ENCODE results near the gene LCN1. TPM values are rescaled to one million over a fixed set of nuclear protein-coding genes. Genes with fewer than 3 reads are reported as not detected.
"Not testable (repeated sequence)": the region's sequence is repeated elsewhere in the genome, so short reads cannot be mapped to it uniquely, and the experiment has no call there.

LCN1 gene
- polyA plus RNA-seq, 4 donors, result not detected

- FAIRE-seq (no peak), DNase-seq (no peak)
- Histone ChIP-seq H3K27ac (ENCODE audit: low read depth in 1 of 3, low read length in 2 of 3) (no peak overlapping the region), H3K36me3 (ENCODE audit: control insufficient read depth in 3 of 3, insufficient read depth in 2 of 3, low read depth in 1 of 3, low read length in 3 of 3) (no peaks in the 10 kb centered on the region), H3K27me3 (ENCODE audit: control insufficient read depth in 3 of 3, insufficient read depth in 3 of 3, low read length in 3 of 3) (no peaks in the 10 kb centered on the region), H3K4me3 (ENCODE audit: low read depth in 1 of 3, low read length in 3 of 3) (no peak overlapping the region), H3K9me3 (ENCODE audit: control insufficient read depth in 2 of 2, insufficient read depth in 1 of 2, low read depth in 1 of 2, low read length in 1 of 2) (no peaks in the 10 kb centered on the region), H3K4me1 (ENCODE audit: control insufficient read depth in 3 of 3, insufficient read depth in 2 of 3, low read depth in 1 of 3, low read length in 2 of 3) (no peaks in the 10 kb centered on the region)
- WGBS, 3 donors, result 71 to 73% (median 72%) methylated on average over 18 of the region's 18 CpGs
Observed at GRCh38 chr9:135544981-135545635, 23.9 kb downstream of the LCN1 start.

GRCh38 chr9:135545646-135546176, 24.5 kb downstream of the LCN1 start, which contains the start of gene OBP2A:
Gene OBP2A (plus strand): TSS chr9:135546126. CDS start chr9:135546181, 55 bp downstream.
- not testable (repeated sequence) for H3K4me3 ChIP-seq (ENCODE audit: low read depth in 1 of 3, low read length in 3 of 3); H3K27me3 ChIP-seq (ENCODE audit: control insufficient read depth in 3 of 3, insufficient read depth in 3 of 3, low read length in 3 of 3); FAIRE-seq; H3K9me3 ChIP-seq (ENCODE audit: control insufficient read depth in 2 of 2, insufficient read depth in 1 of 2, low read depth in 1 of 2, low read length in 1 of 2); H3K4me1 ChIP-seq (ENCODE audit: control insufficient read depth in 3 of 3, insufficient read depth in 2 of 3, low read depth in 1 of 3, low read length in 2 of 3); H3K36me3 ChIP-seq (ENCODE audit: control insufficient read depth in 3 of 3, insufficient read depth in 2 of 3, low read depth in 1 of 3, low read length in 3 of 3); DNase-seq; H3K27ac ChIP-seq (ENCODE audit: low read depth in 1 of 3, low read length in 2 of 3)
- 63 to 68% (median 66%) methylated on average over 12 to 15 of the region's 19 CpGs for whole genome bisulfite sequencing, 3 donors

GRCh38 chr9:135546792-135547617, 25.8 kb downstream of the LCN1 start:
- H3K27ac ChIP-seq (ENCODE audit: low read depth in 1 of 3, low read length in 2 of 3); H3K4me1 ChIP-seq (ENCODE audit: control insufficient read depth in 3 of 3, insufficient read depth in 2 of 3, low read depth in 1 of 3, low read length in 2 of 3); DNase-seq; H3K9me3 ChIP-seq (ENCODE audit: control insufficient read depth in 2 of 2, insufficient read depth in 1 of 2, low read depth in 1 of 2, low read length in 1 of 2); H3K36me3 ChIP-seq (ENCODE audit: control insufficient read depth in 3 of 3, insufficient read depth in 2 of 3, low read depth in 1 of 3, low read length in 3 of 3); H3K27me3 ChIP-seq (ENCODE audit: control insufficient read depth in 3 of 3, insufficient read depth in 3 of 3, low read length in 3 of 3); FAIRE-seq; H3K4me3 ChIP-seq (ENCODE audit: low read depth in 1 of 3, low read length in 3 of 3): not testable (repeated sequence)
- 66 to 85% (median 76%) methylated on average over 15 to 20 of the region's 21 CpGs for WGBS, 3 donors

GRCh38 chr9:135547756-135548736, 26.8 kb downstream of the LCN1 start:
- Histone ChIP-seq H3K4me1 (ENCODE audit: control insufficient read depth in 3 of 3, insufficient read depth in 2 of 3, low read depth in 1 of 3, low read length in 2 of 3) (no peaks in the 10 kb centered on the region), H3K36me3 (ENCODE audit: control insufficient read depth in 3 of 3, insufficient read depth in 2 of 3, low read depth in 1 of 3, low read length in 3 of 3) (no peaks in the 10 kb centered on the region), H3K27ac (ENCODE audit: low read depth in 1 of 3, low read length in 2 of 3) (no peak overlapping the region), H3K9me3 (ENCODE audit: control insufficient read depth in 2 of 2, insufficient read depth in 1 of 2, low read depth in 1 of 2, low read length in 1 of 2) (no peaks in the 10 kb centered on the region), H3K27me3 (ENCODE audit: control insufficient read depth in 3 of 3, insufficient read depth in 3 of 3, low read length in 3 of 3) (no peaks in the 10 kb centered on the region), H3K4me3 (ENCODE audit: low read depth in 1 of 3, low read length in 3 of 3) (no peak overlapping the region)
- 61 to 76% (median 68%) methylated on average over 22 to 28 of the region's 28 CpGs for WGBS, 3 donors
- no peak for DNase-seq
- FAIRE-seq, result no peak

- not testable (repeated sequence) for H3K4me1 ChIP-seq (ENCODE audit: control insufficient read depth in 3 of 3, insufficient read depth in 2 of 3, low read depth in 1 of 3, low read length in 2 of 3); FAIRE-seq; H3K27ac ChIP-seq (ENCODE audit: low read depth in 1 of 3, low read length in 2 of 3); H3K36me3 ChIP-seq (ENCODE audit: control insufficient read depth in 3 of 3, insufficient read depth in 2 of 3, low read depth in 1 of 3, low read length in 3 of 3); DNase-seq; H3K27me3 ChIP-seq (ENCODE audit: control insufficient read depth in 3 of 3, insufficient read depth in 3 of 3, low read length in 3 of 3); H3K4me3 ChIP-seq (ENCODE audit: low read depth in 1 of 3, low read length in 3 of 3); H3K9me3 ChIP-seq (ENCODE audit: control insufficient read depth in 2 of 2, insufficient read depth in 1 of 2, low read depth in 1 of 2, low read length in 1 of 2)
- 73 to 79% (median 78%) methylated on average over 22 to 27 of the region's 28 CpGs for WGBS, 3 donors
Observed at GRCh38 chr9:135549478-135550343, 28.5 kb downstream of the LCN1 start.

GRCh38 chr9:135550344-135550918, 29.2 kb downstream of the LCN1 start:
- Histone ChIP-seq H3K4me3 (ENCODE audit: low read depth in 1 of 3, low read length in 3 of 3) (no peak overlapping the region), H3K36me3 (ENCODE audit: control insufficient read depth in 3 of 3, insufficient read depth in 2 of 3, low read depth in 1 of 3, low read length in 3 of 3) (no peaks in the 10 kb centered on the region), H3K4me1 (ENCODE audit: control insufficient read depth in 3 of 3, insufficient read depth in 2 of 3, low read depth in 1 of 3, low read length in 2 of 3) (no peaks in the 10 kb centered on the region), H3K9me3 (ENCODE audit: control insufficient read depth in 2 of 2, insufficient read depth in 1 of 2, low read depth in 1 of 2, low read length in 1 of 2) (no peaks in the 10 kb centered on the region), H3K27me3 (ENCODE audit: control insufficient read depth in 3 of 3, insufficient read depth in 3 of 3, low read length in 3 of 3) (no peaks in the 10 kb centered on the region), H3K27ac (ENCODE audit: low read depth in 1 of 3, low read length in 2 of 3) (no peak overlapping the region)
- FAIRE-seq, result no peak
- DNase-seq, result no peak
- 69 to 76% (median 71%) methylated on average over 17 of the region's 17 CpGs for WGBS, 3 donors

- no peaks in the 10 kb centered on the region for H3K36me3 ChIP-seq (ENCODE audit: control insufficient read depth in 3 of 3, insufficient read depth in 2 of 3, low read depth in 1 of 3, low read length in 3 of 3)
- no peak overlapping the region for H3K4me3 ChIP-seq (ENCODE audit: low read depth in 1 of 3, low read length in 3 of 3)
- H3K4me1 ChIP-seq (ENCODE audit: control insufficient read depth in 3 of 3, insufficient read depth in 2 of 3, low read depth in 1 of 3, low read length in 2 of 3), result no peaks in the 10 kb centered on the region
- FAIRE-seq (no peak), DNase-seq (no peak)
- H3K9me3 ChIP-seq (ENCODE audit: control insufficient read depth in 2 of 2, insufficient read depth in 1 of 2, low read depth in 1 of 2, low read length in 1 of 2), result no peaks in the 10 kb centered on the region
- H3K27me3 ChIP-seq (ENCODE audit: control insufficient read depth in 3 of 3, insufficient read depth in 3 of 3, low read length in 3 of 3), result no peaks in the 10 kb centered on the region
- H3K27ac ChIP-seq (ENCODE audit: low read depth in 1 of 3, low read length in 2 of 3), result no peak overlapping the region
- 57 to 63% (median 60%) methylated on average over 13 to 14 of the region's 14 CpGs for WGBS, 3 donors
Observed at GRCh38 chr9:135551031-135551430, 29.8 kb downstream of the LCN1 start.

Measured in small intestine (tissue), 7 donors.